Natural killer cell (primary cell): ENCODE data around the gene ACVR2B. TPM values are rescaled to one million over a fixed set of nuclear protein-coding genes. Genes with fewer than 3 reads are reported as not detected.

ENCODE experiments used
- ATAC-seq, 3 donors: fragments of 150-1000 bp in 2 of 3; fragments of 200-7000 bp in 1 of 3; cut with Tn5 transposase; 1 replicate in 1 of 3; 2 replicates in 2 of 3; pipeline ENCODE4 v1.10.0; 2021; ENCODE audit warnings: mild to moderate bottlenecking in 2 of 3, moderate library complexity in 2 of 3
- DNase-seq, 2 donors: peaks; one replicate each; pipeline versions ENCODE4 v3.0.0 to v3.0.0-alpha.2; 2013 to 2021; ENCODE audit warnings: mixed read lengths in 1 of 2
- H3K27ac ChIP-seq: one replicate; pipeline ENCODE4 v1.5.1; 2013; ENCODE audit warnings: mild to moderate bottlenecking, low read length
- H3K27me3 ChIP-seq: one replicate; pipeline ENCODE4 v1.6.1; 2013; ENCODE audit warnings: low read length; ENCODE audit not compliant: control insufficient read depth, insufficient read depth
- H3K36me3 ChIP-seq: one replicate; pipeline ENCODE4 v1.6.1; 2013; ENCODE audit warnings: low read length; ENCODE audit not compliant: control insufficient read depth, insufficient read depth
- H3K4me1 ChIP-seq: one replicate; pipeline ENCODE4 v1.6.1; 2013; ENCODE audit warnings: low read length; ENCODE audit not compliant: control insufficient read depth, insufficient read depth
- H3K4me3 ChIP-seq: one replicate; pipeline ENCODE4 v1.5.1; 2013; ENCODE audit warnings: low read length
- H3K9me3 ChIP-seq: one replicate; pipeline ENCODE4 v1.6.1; 2013; ENCODE audit warnings: low read length; ENCODE audit not compliant: control insufficient read depth, insufficient read depth
- H3K27ac Mint-ChIP-seq, 2 donors: one replicate each; pipeline ENCODE4 v1.8.0; 2022; ENCODE audit warnings: mild to moderate bottlenecking in 2 of 2, mixed read lengths in 2 of 2, moderate library complexity in 1 of 2
- H3K27me3 Mint-ChIP-seq, 2 donors: one replicate each; pipeline ENCODE4 v1.8.0; 2022; ENCODE audit warnings: low read depth in 2 of 2, mixed read lengths in 2 of 2
- H3K36me3 Mint-ChIP-seq: one replicate; pipeline ENCODE4 v1.8.0; 2022; ENCODE audit warnings: mixed read lengths
- H3K4me1 Mint-ChIP-seq, 2 donors: one replicate each; pipeline ENCODE4 v1.8.0; 2022; ENCODE audit warnings: mixed read lengths in 2 of 2
- H3K4me3 Mint-ChIP-seq: one replicate; pipeline ENCODE4 v1.8.0; 2022; ENCODE audit warnings: mild to moderate bottlenecking, moderate library complexity, mixed read lengths
- H3K9me3 Mint-ChIP-seq, 2 donors: one replicate each; pipeline ENCODE4 v1.8.0; 2022; ENCODE audit warnings: mixed read lengths in 2 of 2
- CTCF ChIP-seq: fragments of 200-600 bp; IDR thresholded peaks from one replicate; pipeline ENCODE4 v1.8.0; 2022; ENCODE audit warnings: antibody characterized with exemption
- WGBS: methylation state at CpG from one replicate; pipeline ENCODE4 v1.1.7; 2013; ENCODE audit warnings: missing lambda C conversion rate; ENCODE audit not compliant: insufficient coverage; 5-methylcytosine and 5-hydroxymethylcytosine counted together
- intact Hi-C: fragments of 100-400 bp; cut with micrococcal nuclease; formaldehyde crosslinking; loops from one replicate; pipeline ENCODE4 v1.14.2; 2022
- total RNA-seq, 4 donors: library from RNA; stranded (reverse); fragments of 120-200 nt in 1 of 4; gene quantifications; one replicate each; pipeline versions ENCODE4 v1.2.3 to v1.2.4, GENCODE V29; 2013 to 2022

ACVR2B gene
- total RNA-seq, 3 donors from 2014 or later (not counting 1 experiment from before 2014, with no cell fraction given) = 1.6 to 3.1 (median 2.7) TPM

GRCh38 chr3:38454178-38454883 lies 641 bp downstream of the ACVR2B start:
- H3K4me3 Mint-ChIP-seq = peak overlapping the region; percentile 95
- Histone ChIP-seq H3K9me3 (no peaks in the 10 kb centered on the region), H3K27ac (no peak overlapping the region), H3K4me1 (peaks cover 24% of the 10 kb centered on the region), H3K36me3 (no peaks in the 10 kb centered on the region), H3K27me3 (peaks cover 3% of the 10 kb centered on the region), H3K4me3 (peak overlapping the region; percentile 44)
- peaks cover 11 to 17% of the 10 kb centered on the region in 2 donors for H3K27me3 Mint-ChIP-seq
- H3K36me3 Mint-ChIP-seq = no peaks in the 10 kb centered on the region
- peak overlapping the region in 1 of 2 donors; percentile 67 for H3K27ac Mint-ChIP-seq
- H3K4me1 Mint-ChIP-seq = peaks cover 11 to 19% of the 10 kb centered on the region in 2 donors
- under 1% methylated on average over 78 of the region's 78 CpGs for WGBS
- no peak for TF ChIP-seq CTCF
- intact Hi-C loops = no loop called here
- H3K9me3 Mint-ChIP-seq = no peaks in the 10 kb centered on the region
- ATAC-seq (peak; percentile 61 to 67 (median 65)), DNase-seq (peak in 1 of 2 donors; percentile 66)

DNA sequence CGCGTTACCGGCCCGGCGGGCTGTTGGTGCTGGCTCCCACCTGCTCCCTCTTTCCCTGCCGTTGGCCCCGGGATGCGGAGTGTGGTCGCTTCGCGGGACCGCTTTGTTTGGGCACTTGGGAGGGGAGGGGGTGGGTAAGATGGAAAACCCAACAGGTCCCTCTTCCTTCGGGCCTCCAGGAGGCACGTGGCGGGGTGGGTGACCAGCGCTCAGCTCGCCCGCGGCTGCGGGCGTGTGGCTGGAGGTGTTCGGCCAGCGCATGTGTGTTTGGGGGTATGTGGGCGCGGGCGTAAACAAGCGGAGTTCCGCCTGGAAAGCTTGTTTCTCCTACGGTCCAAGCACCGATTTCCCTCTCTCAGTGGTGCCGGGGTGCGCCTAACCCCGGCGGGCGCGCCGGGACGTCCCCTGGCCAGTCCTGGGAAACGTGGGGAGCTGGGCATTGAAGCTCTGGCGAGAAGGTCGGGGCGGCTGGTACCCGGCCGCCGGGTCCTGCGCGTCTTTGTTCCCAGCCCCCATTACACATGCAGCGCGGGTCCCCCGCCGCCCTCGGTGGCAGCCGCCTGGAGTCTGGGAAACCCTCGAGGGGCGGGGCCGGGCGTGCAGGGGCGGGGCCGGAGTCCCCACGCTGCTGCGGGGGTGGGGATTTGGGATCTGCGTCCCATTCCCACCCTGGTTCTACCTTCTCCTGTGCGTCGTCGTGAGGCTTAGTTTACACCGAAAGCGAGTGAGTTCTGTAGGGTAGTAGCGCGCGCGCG lies 1.4 kb downstream of the ACVR2B start:
- H3K27ac ChIP-seq = no peak overlapping the region
- under 1% methylated on average over 72 of the region's 72 CpGs for WGBS
- DNase-seq (peak in 1 of 2 donors; percentile 56), ATAC-seq (peak in 2 of 3 donors; percentile 37 to 46)
- H3K36me3 ChIP-seq = no peaks in the 10 kb centered on the region
- peak overlapping the region; percentile 95 for H3K4me3 Mint-ChIP-seq
- peak overlapping the region; percentile 44 for H3K4me3 ChIP-seq
- TF ChIP-seq CTCF = no peak
- peaks cover 6 to 15% of the 10 kb centered on the region in 2 donors for H3K27me3 Mint-ChIP-seq
- no peaks in the 10 kb centered on the region for H3K9me3 Mint-ChIP-seq
- H3K27me3 ChIP-seq = peaks cover 3% of the 10 kb centered on the region
- peaks cover 11 to 19% of the 10 kb centered on the region in 2 donors for H3K4me1 Mint-ChIP-seq
- intact Hi-C loops = no loop called here
- no peaks in the 10 kb centered on the region for H3K36me3 Mint-ChIP-seq
- H3K9me3 ChIP-seq = no peaks in the 10 kb centered on the region
- H3K27ac Mint-ChIP-seq = peak overlapping the region in 1 of 2 donors; percentile 67
- H3K4me1 ChIP-seq = peaks cover 24% of the 10 kb centered on the region

DNA sequence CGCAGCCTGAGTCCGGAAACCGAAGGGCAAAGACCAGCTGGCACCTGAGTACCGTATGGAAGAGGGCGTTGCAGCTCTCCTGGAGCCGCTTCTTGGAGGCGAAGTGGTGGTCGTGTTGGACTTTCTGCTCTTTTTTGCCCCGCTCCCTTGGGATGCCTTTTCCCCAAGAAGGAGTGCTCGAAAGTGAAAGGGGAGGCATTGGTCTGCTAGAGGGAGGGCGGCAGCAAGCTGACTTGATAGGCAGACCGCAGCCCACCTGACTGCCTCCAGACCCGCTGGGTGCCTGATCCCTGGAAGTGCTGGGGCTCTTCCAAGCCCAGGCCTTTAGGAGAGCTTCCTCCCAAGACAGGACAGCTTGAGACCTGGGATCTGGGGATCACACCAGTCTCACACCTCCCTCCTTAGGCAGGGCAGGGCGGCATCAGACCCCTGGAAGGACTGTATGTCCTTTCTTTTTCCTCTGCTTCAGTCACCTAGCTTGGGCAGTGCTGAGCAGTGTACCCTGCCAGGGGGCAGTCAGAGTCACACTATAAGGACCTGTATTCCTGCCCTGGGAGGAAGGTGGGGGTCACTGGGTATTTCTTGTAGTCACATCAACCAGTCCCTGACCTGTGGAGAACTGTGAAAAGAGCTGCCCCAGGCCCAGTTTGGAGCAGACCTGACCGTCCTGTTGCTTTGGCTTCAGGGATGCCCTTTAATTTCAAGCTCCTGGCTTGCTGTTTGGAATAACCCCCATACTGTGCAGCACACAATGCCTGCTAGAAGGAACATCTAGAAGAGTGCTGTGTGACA lies 2.1 kb downstream of the ACVR2B start:
- peaks cover 6 to 12% of the 10 kb centered on the region in 2 donors for H3K27me3 Mint-ChIP-seq
- peak in 1 of 3 donors; percentile 7 for ATAC-seq
- Histone ChIP-seq H3K27me3 (peaks cover 3% of the 10 kb centered on the region), H3K9me3 (no peaks in the 10 kb centered on the region), H3K4me3 (peak overlapping the region; percentile 44), H3K27ac (no peak overlapping the region), H3K36me3 (no peaks in the 10 kb centered on the region), H3K4me1 (peaks cover 24% of the 10 kb centered on the region)
- no peak overlapping the region for H3K27ac Mint-ChIP-seq
- TF ChIP-seq CTCF = no peak
- intact Hi-C loops = no loop called here
- DNase-seq = no peak
- H3K4me3 Mint-ChIP-seq = peak overlapping the region; percentile 95
- 13% methylated on average over 15 of the region's 15 CpGs for WGBS
- no peaks in the 10 kb centered on the region for H3K9me3 Mint-ChIP-seq
- peaks cover 11 to 19% of the 10 kb centered on the region in 2 donors for H3K4me1 Mint-ChIP-seq
- no peaks in the 10 kb centered on the region for H3K36me3 Mint-ChIP-seq
